ENCODE measurements around the gene EGFL8.
"Not testable (repeated sequence)": the region's sequence is repeated elsewhere in the genome, so short reads cannot be mapped to it uniquely, and the experiment has no call there.

Gene EGFL8

GRCh38 chr6:32195902-32196681 is 31.7 kb downstream of the EGFL8 start:
- DNase-seq (ENCODE audit: low read depth) = peak; percentile 58

- DNase-seq (ENCODE audit: low read depth) = no peak
Measured at GRCh38 chr6:32196682-32197616, 32.6 kb downstream of the EGFL8 start.

- DNase-seq (ENCODE audit: low read depth) = no peak
Measured at GRCh38 chr6:32198345-32198696, 33.9 kb downstream of the EGFL8 start.

GRCh38 chr6:32198866-32199265 is 34.5 kb downstream of the EGFL8 start:
- no peak for DNase-seq (ENCODE audit: low read depth)

GRCh38 chr6:32200711-32201475 is 36.5 kb downstream of the EGFL8 start:
- DNase-seq (ENCODE audit: low read depth) = no peak

- DNase-seq (ENCODE audit: low read depth) = no peak
Measured at GRCh38 chr6:32202186-32202585, 37.8 kb downstream of the EGFL8 start.

- DNase-seq (ENCODE audit: low read depth) = no peak
Measured at GRCh38 chr6:32203426-32204267, 39.3 kb downstream of the EGFL8 start.

- DNase-seq (ENCODE audit: low read depth) = no peak
Measured at GRCh38 chr6:32204268-32204715, 39.9 kb downstream of the EGFL8 start.

GRCh38 chr6:32208996-32209395 is 44.6 kb downstream of the EGFL8 start:
- no peak for DNase-seq (ENCODE audit: low read depth)

- no peak for DNase-seq (ENCODE audit: low read depth)
Measured at GRCh38 chr6:32210191-32210601, 45.8 kb downstream of the EGFL8 start.

- DNase-seq (ENCODE audit: low read depth) = not testable (repeated sequence)
Measured at GRCh38 chr6:32211432-32211831, 47.0 kb downstream of the EGFL8 start.

- no peak for DNase-seq (ENCODE audit: low read depth)
Measured at GRCh38 chr6:32212076-32212760, 47.8 kb downstream of the EGFL8 start.

GRCh38 chr6:32213649-32214048 is 49.3 kb downstream of the EGFL8 start:
- no peak for DNase-seq (ENCODE audit: low read depth)

- no peak for DNase-seq (ENCODE audit: low read depth)
Measured at GRCh38 chr6:32214126-32214525, 49.7 kb downstream of the EGFL8 start.

- DNase-seq (ENCODE audit: low read depth) = no peak
Measured at GRCh38 chr6:32215617-32216016, 51.2 kb downstream of the EGFL8 start.

GRCh38 chr6:32216285-32216684 is 51.9 kb downstream of the EGFL8 start:
- DNase-seq (ENCODE audit: low read depth) = no peak

- DNase-seq (ENCODE audit: low read depth) = no peak
Measured at GRCh38 chr6:32216998-32217397, 52.6 kb downstream of the EGFL8 start.

All from stromal cell of bone marrow (primary cell).